Progenitor cell of endocrine pancreas (in vitro differentiated cells): Measurements from ENCODE around the gene PEX14. TPM values are rescaled to one million over a fixed set of nuclear protein-coding genes. Genes with fewer than 3 reads are reported as not detected.

ENCODE experiments used
- DNase-seq: peaks from one replicate; pipeline ENCODE4 v3.0.0; 2021; ENCODE audit warnings: low spot score; ENCODE audit not compliant: unreplicated experiment
- H3K27ac Mint-ChIP-seq: 2 replicates; pipeline ENCODE4 v1.8.0; 2021; ENCODE audit warnings: mild to moderate bottlenecking, moderate library complexity, mixed read lengths
- H3K27me3 Mint-ChIP-seq: 2 replicates; pipeline ENCODE4 v1.8.0; 2021; ENCODE audit warnings: mixed read lengths
- H3K36me3 Mint-ChIP-seq: 2 replicates; pipeline ENCODE4 v1.8.0; 2022; ENCODE audit warnings: mixed read lengths; ENCODE audit not compliant: insufficient read depth
- H3K4me1 Mint-ChIP-seq: 2 replicates; pipeline ENCODE4 v1.8.0; 2021; ENCODE audit warnings: low read depth, mixed read lengths
- H3K4me3 Mint-ChIP-seq: 2 replicates; pipeline ENCODE4 v1.8.0; 2021; ENCODE audit warnings: low read depth, mild to moderate bottlenecking, moderate library complexity, mixed read lengths
- H3K9me3 Mint-ChIP-seq: 2 replicates; pipeline ENCODE4 v1.8.0; 2021; ENCODE audit warnings: low read depth, mixed read lengths
- total RNA-seq: library from RNA; stranded (reverse); gene quantifications from 2 replicates; pipeline ENCODE4 v1.2.1, GENCODE V29; 2021
- TF ChIP-seq, protein P1 (sequence below): fragments of 200-600 bp; sonication (generic); IDR thresholded peaks from one replicate; pipeline ENCODE4 v1.5.0; 2021; ENCODE audit warnings: antibody characterized with exemption, mild to moderate bottlenecking; ENCODE audit not compliant: unreplicated experiment

The PEX14 gene
- total RNA-seq, 1 donor from 2014 or later: 27.8 TPM

DNA sequence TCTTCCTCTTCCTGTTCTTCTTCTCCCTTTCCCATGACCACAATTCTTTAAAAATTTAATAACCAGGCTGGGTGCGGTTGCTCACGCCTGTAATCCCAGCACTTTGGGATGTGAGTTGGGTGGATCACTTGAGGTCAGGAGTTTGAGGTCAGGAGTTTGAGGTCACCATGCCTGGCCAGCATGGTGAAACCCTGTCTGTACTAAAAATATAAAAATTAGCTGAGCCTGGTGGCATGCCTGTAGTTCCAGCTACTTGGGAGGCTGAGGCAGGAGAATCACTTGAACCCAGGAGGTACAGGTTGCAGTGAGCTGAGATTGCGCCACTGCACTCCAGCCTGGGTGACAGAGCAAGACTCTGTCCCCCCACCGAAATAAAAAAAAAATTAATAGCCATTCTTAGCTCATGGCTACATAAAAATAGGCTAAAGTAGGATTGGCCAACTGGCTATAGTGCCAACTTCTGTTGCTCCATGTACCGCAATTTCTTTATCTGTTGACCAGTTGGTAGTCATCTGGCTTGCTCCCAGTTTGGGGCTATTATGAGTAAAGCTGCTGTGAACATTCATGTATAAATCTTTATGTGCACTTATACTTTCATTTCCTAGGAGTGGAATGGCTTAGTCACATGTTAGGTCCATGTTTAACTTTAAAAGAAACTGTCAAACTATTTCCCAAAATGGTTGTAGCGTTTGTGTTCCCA is 136.3 kb downstream of the PEX14 start:
- H3K36me3 Mint-ChIP-seq: peaks cover 3% of the 10 kb centered on the region
- TF ChIP-seq, protein P1, sequence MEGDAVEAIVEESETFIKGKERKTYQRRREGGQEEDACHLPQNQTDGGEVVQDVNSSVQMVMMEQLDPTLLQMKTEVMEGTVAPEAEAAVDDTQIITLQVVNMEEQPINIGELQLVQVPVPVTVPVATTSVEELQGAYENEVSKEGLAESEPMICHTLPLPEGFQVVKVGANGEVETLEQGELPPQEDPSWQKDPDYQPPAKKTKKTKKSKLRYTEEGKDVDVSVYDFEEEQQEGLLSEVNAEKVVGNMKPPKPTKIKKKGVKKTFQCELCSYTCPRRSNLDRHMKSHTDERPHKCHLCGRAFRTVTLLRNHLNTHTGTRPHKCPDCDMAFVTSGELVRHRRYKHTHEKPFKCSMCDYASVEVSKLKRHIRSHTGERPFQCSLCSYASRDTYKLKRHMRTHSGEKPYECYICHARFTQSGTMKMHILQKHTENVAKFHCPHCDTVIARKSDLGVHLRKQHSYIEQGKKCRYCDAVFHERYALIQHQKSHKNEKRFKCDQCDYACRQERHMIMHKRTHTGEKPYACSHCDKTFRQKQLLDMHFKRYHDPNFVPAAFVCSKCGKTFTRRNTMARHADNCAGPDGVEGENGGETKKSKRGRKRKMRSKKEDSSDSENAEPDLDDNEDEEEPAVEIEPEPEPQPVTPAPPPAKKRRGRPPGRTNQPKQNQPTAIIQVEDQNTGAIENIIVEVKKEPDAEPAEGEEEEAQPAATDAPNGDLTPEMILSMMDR: no peak
- H3K9me3 Mint-ChIP-seq: no peaks in the 10 kb centered on the region
- no peaks in the 10 kb centered on the region for H3K4me1 Mint-ChIP-seq
- no peak overlapping the region for H3K27ac Mint-ChIP-seq
- no peaks in the 10 kb centered on the region for H3K27me3 Mint-ChIP-seq
- DNase-seq: no peak
- H3K4me3 Mint-ChIP-seq: no peak overlapping the region

DNA sequence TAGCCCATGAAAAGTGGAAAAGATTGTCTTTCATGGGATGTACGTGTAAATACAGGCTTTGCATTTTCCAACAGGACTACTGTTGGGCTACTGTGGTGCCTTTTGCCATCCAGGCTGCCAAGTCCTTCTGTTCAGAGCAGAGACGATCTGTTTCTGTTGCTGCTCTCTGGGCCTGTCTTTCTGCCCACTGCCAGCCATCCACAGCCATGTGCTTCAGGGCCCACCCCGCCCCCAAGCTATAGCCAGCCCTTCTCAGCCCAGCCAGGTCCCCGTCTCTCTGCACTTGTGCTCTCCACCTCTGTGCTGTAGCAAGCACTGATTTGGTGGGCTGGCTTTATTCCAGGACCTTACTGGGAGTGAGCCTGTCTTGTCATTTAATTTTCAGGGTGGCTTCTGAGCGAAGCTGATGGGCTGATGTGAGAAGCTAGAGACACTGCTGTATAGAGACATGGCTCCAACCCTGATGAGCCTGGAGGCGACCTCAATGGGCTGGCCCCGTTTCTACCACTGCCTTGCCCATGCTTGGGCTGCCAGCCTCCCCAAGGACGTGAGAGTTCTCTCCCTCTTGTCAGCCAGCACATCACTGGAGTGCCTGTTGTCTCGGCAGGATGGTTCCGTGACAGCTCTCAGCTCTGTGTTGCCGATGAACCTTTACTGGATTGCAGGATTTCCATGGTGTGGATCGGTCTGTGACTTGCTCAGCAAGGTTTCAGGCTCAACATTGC is 137.8 kb downstream of the PEX14 start:
- H3K4me1 Mint-ChIP-seq: no peaks in the 10 kb centered on the region
- H3K4me3 Mint-ChIP-seq: no peak overlapping the region
- H3K36me3 Mint-ChIP-seq: peaks cover 1% of the 10 kb centered on the region
- DNase-seq: no peak
- TF ChIP-seq, protein P1: no peak
- no peak overlapping the region for H3K27ac Mint-ChIP-seq
- H3K27me3 Mint-ChIP-seq: no peaks in the 10 kb centered on the region
- H3K9me3 Mint-ChIP-seq: no peaks in the 10 kb centered on the region

DNA sequence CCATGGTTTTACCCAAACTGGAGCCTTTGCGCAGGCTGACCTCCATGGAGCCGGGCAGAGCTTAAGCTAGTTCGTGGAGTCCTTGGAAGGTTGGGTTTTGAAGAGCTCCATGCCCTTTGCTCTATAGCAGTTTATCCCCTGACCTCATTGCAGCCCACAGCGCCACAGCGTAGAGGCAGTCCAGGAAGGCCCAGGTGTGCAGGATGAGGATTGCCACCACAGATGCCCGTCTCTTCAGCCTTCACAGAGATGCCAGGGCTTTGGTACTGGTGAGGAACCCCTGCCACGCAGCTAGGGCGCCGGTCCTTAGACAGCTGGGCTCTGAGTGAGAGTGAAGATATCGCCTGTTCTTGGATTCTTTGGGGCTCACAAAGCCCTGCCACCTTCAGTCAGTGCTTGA is 138.6 kb downstream of the PEX14 start:
- DNase-seq: no peak
- Mint-ChIP-seq H3K27ac (no peak overlapping the region), H3K4me1 (no peaks in the 10 kb centered on the region), H3K9me3 (no peaks in the 10 kb centered on the region), H3K4me3 (no peak overlapping the region), H3K27me3 (no peaks in the 10 kb centered on the region), H3K36me3 (peaks cover 1% of the 10 kb centered on the region)
- TF ChIP-seq, protein P1: no peak

DNA sequence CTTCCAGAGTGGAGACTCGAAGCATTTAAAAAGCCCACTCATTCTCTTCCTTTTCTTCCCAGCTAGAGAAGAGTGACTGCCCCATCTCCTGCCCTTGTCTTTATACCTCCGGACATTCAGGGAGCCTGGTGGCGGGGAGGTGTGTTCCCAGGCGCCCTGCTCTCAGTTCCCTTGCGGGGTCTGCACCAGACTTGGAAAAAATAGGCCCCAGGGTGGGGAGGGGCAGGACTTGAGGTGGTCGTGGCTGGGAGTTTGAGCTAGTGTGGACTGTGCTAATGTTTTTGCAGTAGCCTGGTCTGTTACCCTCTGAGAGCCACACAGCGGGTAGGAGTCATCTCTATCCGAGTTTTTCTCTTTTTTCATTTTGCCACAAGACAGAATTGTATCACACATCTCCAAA is 139.1 kb downstream of the PEX14 start:
- Mint-ChIP-seq H3K27ac (no peak overlapping the region), H3K4me1 (no peaks in the 10 kb centered on the region), H3K27me3 (no peaks in the 10 kb centered on the region), H3K9me3 (no peaks in the 10 kb centered on the region), H3K36me3 (peaks cover 1% of the 10 kb centered on the region), H3K4me3 (no peak overlapping the region)
- TF ChIP-seq, protein P1: no peak
- no peak for DNase-seq

DNA sequence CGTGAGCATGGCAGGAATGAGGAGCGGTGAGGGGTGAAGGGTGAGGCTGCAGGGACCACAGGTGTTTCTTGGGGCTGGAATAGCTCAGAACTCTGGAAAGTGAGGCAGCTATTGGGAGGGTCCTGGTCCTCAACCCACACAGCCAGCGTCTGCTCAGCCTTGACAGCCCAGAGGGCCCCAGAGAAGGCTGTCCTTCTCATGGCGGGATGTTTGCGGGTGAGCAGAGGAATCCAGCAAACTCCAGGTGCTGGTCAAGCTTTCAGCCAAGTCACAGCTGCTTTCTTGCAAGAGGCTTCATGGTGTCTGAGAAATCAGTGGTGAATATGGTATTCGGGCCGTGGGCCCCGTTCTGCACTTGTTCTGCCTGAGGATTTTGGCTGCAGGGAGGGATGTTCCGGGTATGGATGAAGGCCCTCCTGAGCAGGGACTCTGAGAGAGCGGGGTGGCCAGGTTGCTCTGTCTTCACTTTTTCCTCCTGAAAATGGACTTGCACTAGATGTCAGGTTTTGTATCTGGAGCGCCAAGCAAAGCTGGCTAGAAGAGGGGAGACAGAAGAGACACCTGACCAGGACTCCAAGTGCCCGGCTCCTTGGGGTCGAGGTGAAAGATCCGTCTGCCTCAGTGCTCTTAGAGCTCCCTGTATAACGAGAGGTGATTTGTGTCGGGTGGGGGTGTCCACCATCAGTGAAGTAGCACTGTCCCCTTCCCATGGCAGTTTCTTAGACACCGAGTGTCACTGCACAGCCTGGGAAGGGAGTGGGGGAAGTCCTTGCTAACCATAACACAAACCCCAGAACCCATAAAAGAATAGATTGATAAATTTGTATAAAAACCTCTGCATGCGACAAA is 139.9 kb downstream of the PEX14 start:
- TF ChIP-seq, protein P1: no peak
- no peak for DNase-seq
- no peaks in the 10 kb centered on the region for H3K27me3 Mint-ChIP-seq
- H3K36me3 Mint-ChIP-seq: peaks cover 1% of the 10 kb centered on the region
- no peak overlapping the region for H3K27ac Mint-ChIP-seq
- H3K4me3 Mint-ChIP-seq: no peak overlapping the region
- H3K4me1 Mint-ChIP-seq: no peaks in the 10 kb centered on the region
- no peaks in the 10 kb centered on the region for H3K9me3 Mint-ChIP-seq
